ENCODE results near the gene SYT14. TPM values are rescaled to one million over a fixed set of nuclear protein-coding genes. Genes with fewer than 3 reads are reported as not detected.

The SYT14 gene
- total RNA-seq, 1 experiment from 2014 or later, result 12.0 TPM

GRCh38 chr1:210200124-210200736 lies 262.2 kb downstream of the SYT14 start:
- no peak for TF ChIP-seq JAZF1 (CRISPR knock-in tag; IDR thresholded peaks at IDR 0.05)
- no peaks in the 10 kb centered on the region for H3K36me3 Mint-ChIP-seq
- no peaks in the 10 kb centered on the region for H3K4me1 Mint-ChIP-seq
- H3K9me3 Mint-ChIP-seq, result peaks cover 15% of the 10 kb centered on the region
- DNase-seq (ENCODE audit: low spot score) (no peak), ATAC-seq (no peak)
- H3K27me3 Mint-ChIP-seq (ENCODE audit: low read depth), result peaks cover 5% of the 10 kb centered on the region
- ChIA-PET POLR2A (no interaction called here), CTCF (interaction anchor here (0.7 to 1.0 kb wide), 2 partner anchors 65 to 111 kb away, joined by 3 to 4 read pairs; no protein-coding TSS in a partner anchor)
- no peak overlapping the region for H3K4me3 Mint-ChIP-seq
- no peak overlapping the region for H3K27ac Mint-ChIP-seq

DNA sequence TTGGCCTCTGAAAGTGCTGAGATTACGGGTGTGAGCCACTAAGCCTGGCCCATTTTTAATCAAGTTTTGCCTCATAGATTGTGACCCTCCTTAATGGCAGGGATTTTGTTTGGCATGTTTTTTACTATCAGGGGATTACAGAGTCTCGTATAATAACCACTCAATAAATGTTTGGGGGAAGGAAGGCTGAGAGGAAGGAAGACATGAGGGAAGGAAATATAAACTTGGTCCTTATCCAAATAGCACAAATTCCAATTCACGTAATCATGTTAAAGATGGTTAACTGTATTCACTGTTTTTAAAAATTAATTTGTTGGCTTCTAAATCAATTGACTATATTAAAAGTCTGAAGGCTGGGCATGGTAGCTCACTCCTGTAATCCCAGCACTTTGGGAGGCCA lies 263.7 kb downstream of the SYT14 start:
- POLR2A ChIA-PET, result no interaction called here
- Mint-ChIP-seq H3K27ac (no peak overlapping the region), H3K4me1 (no peaks in the 10 kb centered on the region), H3K36me3 (no peaks in the 10 kb centered on the region), H3K9me3 (peaks cover 15% of the 10 kb centered on the region), H3K4me3 (no peak overlapping the region), H3K27me3 (ENCODE audit: low read depth) (no peaks in the 10 kb centered on the region; the same call in 1 of the 2 replicates)
- TF ChIP-seq ERG (CRISPR knock-in tag; IDR thresholded peaks at IDR 0.05), result no peak
- no peak for TF ChIP-seq TCF7 (CRISPR knock-in tag; IDR thresholded peaks at IDR 0.05; ENCODE audit: low read depth)
- no peak for TF ChIP-seq ATF3 (CRISPR knock-in tag; conservative IDR thresholded peaks at IDR 0.05)
- TF ChIP-seq KAT7 (CRISPR knock-in tag; IDR thresholded peaks at IDR 0.05; ENCODE audit: borderline replicate concordance), result no peak
- TF ChIP-seq, protein P1, sequence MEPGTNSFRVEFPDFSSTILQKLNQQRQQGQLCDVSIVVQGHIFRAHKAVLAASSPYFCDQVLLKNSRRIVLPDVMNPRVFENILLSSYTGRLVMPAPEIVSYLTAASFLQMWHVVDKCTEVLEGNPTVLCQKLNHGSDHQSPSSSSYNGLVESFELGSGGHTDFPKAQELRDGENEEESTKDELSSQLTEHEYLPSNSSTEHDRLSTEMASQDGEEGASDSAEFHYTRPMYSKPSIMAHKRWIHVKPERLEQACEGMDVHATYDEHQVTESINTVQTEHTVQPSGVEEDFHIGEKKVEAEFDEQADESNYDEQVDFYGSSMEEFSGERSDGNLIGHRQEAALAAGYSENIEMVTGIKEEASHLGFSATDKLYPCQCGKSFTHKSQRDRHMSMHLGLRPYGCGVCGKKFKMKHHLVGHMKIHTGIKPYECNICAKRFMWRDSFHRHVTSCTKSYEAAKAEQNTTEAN (CRISPR knock-in tag; IDR thresholded peaks at IDR 0.05), result no peak
- no peak for TF ChIP-seq NR1H2 (CRISPR knock-in tag; IDR thresholded peaks at IDR 0.05)
- TF ChIP-seq, protein P2, sequence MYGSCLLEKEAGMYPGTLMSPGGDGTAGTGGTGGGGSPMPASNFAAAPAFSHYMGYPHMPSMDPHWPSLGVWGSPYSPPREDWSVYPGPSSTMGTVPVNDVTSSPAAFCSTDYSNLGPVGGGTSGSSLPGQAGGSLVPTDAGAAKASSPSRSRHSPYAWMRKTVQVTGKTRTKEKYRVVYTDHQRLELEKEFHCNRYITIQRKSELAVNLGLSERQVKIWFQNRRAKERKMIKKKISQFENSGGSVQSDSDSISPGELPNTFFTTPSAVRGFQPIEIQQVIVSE (CRISPR knock-in tag; IDR thresholded peaks at IDR 0.05; ENCODE audit: borderline replicate concordance), result no peak
- no peak for TF ChIP-seq NR3C1 (CRISPR knock-in tag; conservative IDR thresholded peaks at IDR 0.05; ENCODE audit: low read depth)
- TF ChIP-seq, protein P3, sequence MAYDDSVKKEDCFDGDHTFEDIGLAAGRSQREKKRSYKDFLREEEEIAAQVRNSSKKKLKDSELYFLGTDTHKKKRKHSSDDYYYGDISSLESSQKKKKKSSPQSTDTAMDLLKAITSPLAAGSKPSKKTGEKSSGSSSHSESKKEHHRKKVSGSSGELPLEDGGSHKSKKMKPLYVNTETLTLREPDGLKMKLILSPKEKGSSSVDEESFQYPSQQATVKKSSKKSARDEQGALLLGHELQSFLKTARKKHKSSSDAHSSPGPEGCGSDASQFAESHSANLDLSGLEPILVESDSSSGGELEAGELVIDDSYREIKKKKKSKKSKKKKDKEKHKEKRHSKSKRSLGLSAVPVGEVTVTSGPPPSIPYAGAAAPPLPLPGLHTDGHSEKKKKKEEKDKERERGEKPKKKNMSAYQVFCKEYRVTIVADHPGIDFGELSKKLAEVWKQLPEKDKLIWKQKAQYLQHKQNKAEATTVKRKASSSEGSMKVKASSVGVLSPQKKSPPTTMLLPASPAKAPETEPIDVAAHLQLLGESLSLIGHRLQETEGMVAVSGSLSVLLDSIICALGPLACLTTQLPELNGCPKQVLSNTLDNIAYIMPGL (CRISPR knock-in tag; IDR thresholded peaks at IDR 0.05), result no peak
- no peak for TF ChIP-seq CREM (CRISPR knock-in tag; IDR thresholded peaks at IDR 0.05)
- TF ChIP-seq NFYB (CRISPR knock-in tag; conservative IDR thresholded peaks at IDR 0.05; ENCODE audit: low read depth), result no peak
- TF ChIP-seq, protein P4, sequence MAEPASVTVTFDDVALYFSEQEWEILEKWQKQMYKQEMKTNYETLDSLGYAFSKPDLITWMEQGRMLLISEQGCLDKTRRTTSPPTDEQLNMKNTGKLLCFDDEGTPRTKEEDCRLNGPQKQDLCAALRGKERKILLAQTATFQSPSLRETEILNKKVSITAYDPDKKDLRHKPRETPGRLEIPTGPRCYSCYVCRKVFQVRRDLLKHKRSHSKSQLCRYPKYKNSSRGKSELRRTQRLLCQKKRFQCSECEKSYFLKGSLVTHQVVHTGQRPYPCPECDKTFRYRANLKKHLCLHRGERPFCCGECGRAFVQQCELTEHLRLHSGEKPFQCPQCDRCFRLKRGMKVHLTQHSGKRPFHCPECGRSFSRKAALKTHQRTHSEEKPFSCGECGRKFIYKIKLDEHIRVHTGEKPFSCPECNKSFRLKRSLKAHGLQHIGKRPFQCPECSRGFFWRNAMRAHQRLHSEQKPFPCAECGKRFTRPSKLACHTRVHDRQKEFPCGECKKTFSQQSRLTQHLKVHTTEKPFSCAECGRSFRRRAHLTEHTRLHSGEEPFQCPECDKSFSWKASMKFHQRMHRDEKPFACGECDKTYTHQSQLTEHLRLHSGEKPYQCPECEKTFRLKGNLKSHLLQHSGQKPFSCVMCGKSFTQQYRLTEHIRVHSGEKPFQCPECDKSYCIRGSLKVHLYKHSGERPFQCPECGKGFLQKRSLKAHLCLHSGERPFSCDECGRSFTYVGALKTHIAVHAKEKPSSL (CRISPR knock-in tag; conservative IDR thresholded peaks at IDR 0.05), result no peak
- ATAC-seq (no peak), DNase-seq (ENCODE audit: low spot score) (no peak)
- CTCF ChIA-PET, result no interaction called here

All from WTC11 (cell line).